Nephron (organoid): Measurements from ENCODE around the gene GLI3.
"Not testable (repeated sequence)": the region's sequence is repeated elsewhere in the genome, so short reads cannot be mapped to it uniquely, and the experiment has no call there.

Experiments used
- H3K27ac Mint-ChIP-seq, 3 experiments: 2 replicates each; pipeline ENCODE4 v1.8.0; 2020; ENCODE audit warnings: mixed read lengths in 3 of 3, mild to moderate bottlenecking in 2 of 3, moderate library complexity in 1 of 3
- H3K27me3 Mint-ChIP-seq: 2 replicates; pipeline ENCODE4 v1.8.0; 2021; ENCODE audit warnings: low read depth, mild to moderate bottlenecking, moderate library complexity, mixed read lengths
- H3K36me3 Mint-ChIP-seq: 2 replicates; pipeline ENCODE4 v1.8.0; 2020; ENCODE audit warnings: low read depth, mixed read lengths
- H3K4me1 Mint-ChIP-seq: 2 replicates; pipeline ENCODE4 v1.8.0; 2020; ENCODE audit warnings: mixed read lengths
- H3K4me3 Mint-ChIP-seq, 3 experiments: 2 replicates each; pipeline ENCODE4 v1.8.0; 2020; ENCODE audit warnings: mild to moderate bottlenecking in 3 of 3, mixed read lengths in 3 of 3, moderate library complexity in 2 of 3
- H3K9me3 Mint-ChIP-seq: 2 replicates; pipeline ENCODE4 v1.8.0; 2020; ENCODE audit warnings: mixed read lengths
- TF ChIP-seq, protein P1 (sequence below), 3 experiments: fragments of 200-600 bp; sonication (generic); IDR thresholded peaks; one replicate each; pipeline ENCODE4 v1.5.0; 2021; ENCODE audit warnings: antibody characterized with exemption in 3 of 3; ENCODE audit not compliant: unreplicated experiment in 3 of 3

The GLI3 gene

GRCh38 chr7:42211938-42212337 lies 25.1 kb downstream of the GLI3 start:
- H3K27ac Mint-ChIP-seq: no peak overlapping the region
- H3K27me3 Mint-ChIP-seq: no peaks in the 10 kb centered on the region
- peaks cover 47% of the 10 kb centered on the region for H3K36me3 Mint-ChIP-seq
- H3K4me1 Mint-ChIP-seq: peaks cover 20% of the 10 kb centered on the region
- H3K4me3 Mint-ChIP-seq: no peak overlapping the region
- TF ChIP-seq, protein P1, sequence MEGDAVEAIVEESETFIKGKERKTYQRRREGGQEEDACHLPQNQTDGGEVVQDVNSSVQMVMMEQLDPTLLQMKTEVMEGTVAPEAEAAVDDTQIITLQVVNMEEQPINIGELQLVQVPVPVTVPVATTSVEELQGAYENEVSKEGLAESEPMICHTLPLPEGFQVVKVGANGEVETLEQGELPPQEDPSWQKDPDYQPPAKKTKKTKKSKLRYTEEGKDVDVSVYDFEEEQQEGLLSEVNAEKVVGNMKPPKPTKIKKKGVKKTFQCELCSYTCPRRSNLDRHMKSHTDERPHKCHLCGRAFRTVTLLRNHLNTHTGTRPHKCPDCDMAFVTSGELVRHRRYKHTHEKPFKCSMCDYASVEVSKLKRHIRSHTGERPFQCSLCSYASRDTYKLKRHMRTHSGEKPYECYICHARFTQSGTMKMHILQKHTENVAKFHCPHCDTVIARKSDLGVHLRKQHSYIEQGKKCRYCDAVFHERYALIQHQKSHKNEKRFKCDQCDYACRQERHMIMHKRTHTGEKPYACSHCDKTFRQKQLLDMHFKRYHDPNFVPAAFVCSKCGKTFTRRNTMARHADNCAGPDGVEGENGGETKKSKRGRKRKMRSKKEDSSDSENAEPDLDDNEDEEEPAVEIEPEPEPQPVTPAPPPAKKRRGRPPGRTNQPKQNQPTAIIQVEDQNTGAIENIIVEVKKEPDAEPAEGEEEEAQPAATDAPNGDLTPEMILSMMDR (IDR thresholded peaks at IDR 0.05; ENCODE audit: unreplicated experiment in 3 of 3): no peak
- H3K9me3 Mint-ChIP-seq: no peaks in the 10 kb centered on the region

- H3K27me3 Mint-ChIP-seq: no peaks in the 10 kb centered on the region
- peaks cover 2% of the 10 kb centered on the region for H3K9me3 Mint-ChIP-seq
- no peak overlapping the region for H3K4me3 Mint-ChIP-seq
- TF ChIP-seq, protein P1 (IDR thresholded peaks at IDR 0.05; ENCODE audit: unreplicated experiment in 3 of 3): no peak
- no peak overlapping the region for H3K27ac Mint-ChIP-seq
- peaks cover 52% of the 10 kb centered on the region for H3K36me3 Mint-ChIP-seq
- peaks cover 17% of the 10 kb centered on the region for H3K4me1 Mint-ChIP-seq
Measured at GRCh38 chr7:42210779-42211178, 26.2 kb downstream of the GLI3 start.

- Mint-ChIP-seq H3K36me3 (peaks cover 55% of the 10 kb centered on the region), H3K4me1 (peaks cover 17% of the 10 kb centered on the region), H3K4me3 (no peak overlapping the region), H3K27me3 (no peaks in the 10 kb centered on the region), H3K27ac (no peak overlapping the region), H3K9me3 (peaks cover 2% of the 10 kb centered on the region)
- TF ChIP-seq, protein P1 (IDR thresholded peaks at IDR 0.05; ENCODE audit: unreplicated experiment in 3 of 3): no peak
Measured at GRCh38 chr7:42210333-42210732, 26.7 kb downstream of the GLI3 start.

- H3K9me3 Mint-ChIP-seq, H3K27ac Mint-ChIP-seq, H3K27me3 Mint-ChIP-seq, H3K4me3 Mint-ChIP-seq: not testable (repeated sequence)
- Mint-ChIP-seq H3K4me1 (peaks cover 15% of the 10 kb centered on the region), H3K36me3 (peaks cover 68% of the 10 kb centered on the region)
Measured at GRCh38 chr7:42209085-42209484, 27.9 kb downstream of the GLI3 start.

GRCh38 chr7:42208572-42208971 lies 28.4 kb downstream of the GLI3 start:
- peaks cover 72% of the 10 kb centered on the region for H3K36me3 Mint-ChIP-seq
- TF ChIP-seq, protein P1 (IDR thresholded peaks at IDR 0.05; ENCODE audit: unreplicated experiment in 3 of 3): no peak
- H3K27me3 Mint-ChIP-seq: no peaks in the 10 kb centered on the region
- peaks cover 12% of the 10 kb centered on the region for H3K4me1 Mint-ChIP-seq
- peaks cover 7% of the 10 kb centered on the region for H3K9me3 Mint-ChIP-seq
- no peak overlapping the region for H3K27ac Mint-ChIP-seq
- H3K4me3 Mint-ChIP-seq: no peak overlapping the region

- H3K4me1 Mint-ChIP-seq: peaks cover 12% of the 10 kb centered on the region
- H3K9me3 Mint-ChIP-seq: peaks cover 7% of the 10 kb centered on the region
- TF ChIP-seq, protein P1 (IDR thresholded peaks at IDR 0.05; ENCODE audit: unreplicated experiment in 3 of 3): no peak
- H3K27me3 Mint-ChIP-seq: no peaks in the 10 kb centered on the region
- no peak overlapping the region for H3K27ac Mint-ChIP-seq
- H3K4me3 Mint-ChIP-seq: no peak overlapping the region
- H3K36me3 Mint-ChIP-seq: peaks cover 67% of the 10 kb centered on the region
Measured at GRCh38 chr7:42207420-42207819, 29.6 kb downstream of the GLI3 start.
